ENCODE data around the gene SIM1.
A peak's percentile ranks its signal among the peaks of the same experiment; 100 is the strongest.

SIM1 gene

DNA sequence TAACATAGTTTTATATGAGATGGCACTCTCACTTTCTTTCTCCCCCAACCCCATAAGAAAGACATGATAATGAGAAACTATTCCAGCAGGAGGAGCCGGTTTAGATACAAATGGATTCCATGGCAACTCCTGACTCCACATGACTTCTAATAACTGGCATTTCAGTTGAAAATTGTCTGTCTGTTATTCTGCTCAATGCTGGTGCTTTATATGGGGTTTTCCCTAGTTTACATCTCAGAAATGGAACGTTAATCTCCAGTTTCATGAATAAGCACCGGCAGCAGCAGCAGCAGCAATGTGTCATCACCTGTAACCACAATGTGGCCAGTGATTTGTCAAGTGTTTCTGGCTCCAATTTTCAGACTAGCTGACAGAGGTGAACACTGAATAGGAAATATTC, 8.0 kb upstream of the SIM1 start:
- Histone ChIP-seq H3K4me3 (ENCODE audit: severe bottlenecking) (no peak overlapping the region), H3K27ac (ENCODE audit: poor library complexity, severe bottlenecking) (no peak overlapping the region), H3K4me1 (ENCODE audit: insufficient read depth, poor library complexity, severe bottlenecking) (no peaks in the 10 kb centered on the region), H3K36me3 (ENCODE audit: low read depth) (no peaks in the 10 kb centered on the region), H3K9me3 (ENCODE audit: severe bottlenecking) (no peaks in the 10 kb centered on the region), H3K27me3 (ENCODE audit: insufficient read depth, poor library complexity, severe bottlenecking) (peaks cover 37% of the 10 kb centered on the region)
- TF ChIP-seq, protein P1, sequence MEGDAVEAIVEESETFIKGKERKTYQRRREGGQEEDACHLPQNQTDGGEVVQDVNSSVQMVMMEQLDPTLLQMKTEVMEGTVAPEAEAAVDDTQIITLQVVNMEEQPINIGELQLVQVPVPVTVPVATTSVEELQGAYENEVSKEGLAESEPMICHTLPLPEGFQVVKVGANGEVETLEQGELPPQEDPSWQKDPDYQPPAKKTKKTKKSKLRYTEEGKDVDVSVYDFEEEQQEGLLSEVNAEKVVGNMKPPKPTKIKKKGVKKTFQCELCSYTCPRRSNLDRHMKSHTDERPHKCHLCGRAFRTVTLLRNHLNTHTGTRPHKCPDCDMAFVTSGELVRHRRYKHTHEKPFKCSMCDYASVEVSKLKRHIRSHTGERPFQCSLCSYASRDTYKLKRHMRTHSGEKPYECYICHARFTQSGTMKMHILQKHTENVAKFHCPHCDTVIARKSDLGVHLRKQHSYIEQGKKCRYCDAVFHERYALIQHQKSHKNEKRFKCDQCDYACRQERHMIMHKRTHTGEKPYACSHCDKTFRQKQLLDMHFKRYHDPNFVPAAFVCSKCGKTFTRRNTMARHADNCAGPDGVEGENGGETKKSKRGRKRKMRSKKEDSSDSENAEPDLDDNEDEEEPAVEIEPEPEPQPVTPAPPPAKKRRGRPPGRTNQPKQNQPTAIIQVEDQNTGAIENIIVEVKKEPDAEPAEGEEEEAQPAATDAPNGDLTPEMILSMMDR (IDR thresholded peaks at IDR 0.05; ENCODE audit: poor library complexity, severe bottlenecking) = no peak
- ATAC-seq (ENCODE audit: low read depth) (peak; percentile 81), DNase-seq (ENCODE audit: low spot score) (no peak)

DNA sequence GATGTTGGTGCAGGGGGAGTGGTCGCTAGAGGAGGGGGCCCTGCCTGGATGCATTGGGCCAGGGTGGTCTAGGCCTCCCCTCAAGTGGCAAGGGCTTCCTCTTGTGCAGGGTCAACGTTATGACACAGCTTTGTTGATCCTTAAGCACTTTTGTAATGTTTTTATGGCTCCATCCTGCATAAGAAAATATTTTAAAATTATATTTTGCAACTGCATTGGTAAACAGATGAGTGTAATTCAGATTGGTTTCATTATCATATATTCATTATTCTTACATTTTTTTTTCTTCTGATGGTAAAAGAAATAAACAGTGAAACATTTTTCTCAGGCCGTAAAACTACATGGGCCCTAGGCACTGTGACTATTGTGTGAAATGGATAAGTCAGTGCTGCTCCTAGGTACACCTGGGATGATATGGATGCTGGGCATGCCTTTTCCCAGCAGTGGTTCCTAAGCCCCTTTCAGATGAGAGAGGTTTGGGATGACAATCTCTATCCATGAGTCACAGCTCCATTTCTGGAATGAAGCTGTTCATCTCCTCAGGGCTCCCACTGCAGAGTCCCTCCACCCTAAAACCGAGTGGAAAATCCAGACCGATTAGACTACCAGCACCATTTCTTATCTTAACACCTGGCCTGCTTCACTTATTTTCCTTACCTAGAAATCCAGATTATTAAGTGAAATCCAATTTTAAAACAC, 5.8 kb upstream of the SIM1 start:
- DNase-seq (ENCODE audit: low spot score) = no peak
- Histone ChIP-seq H3K4me3 (ENCODE audit: severe bottlenecking) (no peak overlapping the region), H3K27ac (ENCODE audit: poor library complexity, severe bottlenecking) (no peak overlapping the region), H3K27me3 (ENCODE audit: insufficient read depth, poor library complexity, severe bottlenecking) (peaks cover 58% of the 10 kb centered on the region), H3K4me1 (ENCODE audit: insufficient read depth, poor library complexity, severe bottlenecking) (no peaks in the 10 kb centered on the region), H3K9me3 (ENCODE audit: severe bottlenecking) (no peaks in the 10 kb centered on the region), H3K36me3 (ENCODE audit: low read depth) (no peaks in the 10 kb centered on the region)
- no peak for ATAC-seq (ENCODE audit: low read depth)
- TF ChIP-seq, protein P1 (IDR thresholded peaks at IDR 0.05; ENCODE audit: poor library complexity, severe bottlenecking) = no peak

DNA sequence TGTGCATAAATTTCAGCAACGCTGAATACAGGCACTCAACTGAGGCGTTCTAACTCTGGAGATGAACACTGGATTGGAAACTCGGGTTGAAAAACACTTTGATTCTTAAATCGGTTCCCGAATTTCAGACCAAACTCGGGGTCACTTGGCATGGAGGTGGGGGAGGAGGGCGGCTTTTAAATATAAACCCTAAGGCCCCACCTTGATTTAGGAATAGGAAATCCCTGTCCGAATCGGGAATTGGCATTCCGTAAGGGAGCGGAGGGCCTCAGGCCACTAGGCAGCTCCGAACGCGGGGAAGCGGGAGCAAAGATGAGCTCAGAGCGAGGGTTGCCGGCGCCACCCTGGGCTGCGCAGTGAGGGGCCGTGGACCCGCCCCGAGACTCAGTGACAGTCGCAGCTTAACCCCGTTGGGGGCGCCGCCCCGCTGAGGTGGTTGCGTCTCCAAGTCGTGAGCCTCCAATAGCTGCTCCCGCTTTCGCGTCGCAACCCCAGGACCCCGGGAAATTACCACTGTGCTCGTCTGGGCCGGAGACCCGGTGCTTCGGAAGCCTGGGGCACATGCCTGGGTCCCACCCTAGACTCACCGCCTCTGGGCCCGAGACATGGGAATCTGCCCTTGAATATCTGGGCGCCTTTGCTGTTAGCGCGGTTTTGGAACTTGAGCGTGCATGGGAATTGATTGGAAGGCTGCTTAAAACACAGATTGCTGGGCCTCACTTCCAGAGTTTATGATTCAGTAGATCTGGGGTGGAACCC, 4.6 kb upstream of the SIM1 start:
- Histone ChIP-seq H3K9me3 (ENCODE audit: severe bottlenecking) (no peaks in the 10 kb centered on the region), H3K36me3 (ENCODE audit: low read depth) (no peaks in the 10 kb centered on the region), H3K27ac (ENCODE audit: poor library complexity, severe bottlenecking) (no peak overlapping the region), H3K4me1 (ENCODE audit: insufficient read depth, poor library complexity, severe bottlenecking) (no peaks in the 10 kb centered on the region), H3K4me3 (ENCODE audit: severe bottlenecking) (no peak overlapping the region), H3K27me3 (ENCODE audit: insufficient read depth, poor library complexity, severe bottlenecking) (peaks cover 71% of the 10 kb centered on the region)
- DNase-seq (ENCODE audit: low spot score) (no peak), ATAC-seq (ENCODE audit: low read depth) (no peak)
- TF ChIP-seq, protein P1 (IDR thresholded peaks at IDR 0.05; ENCODE audit: poor library complexity, severe bottlenecking) = no peak

DNA sequence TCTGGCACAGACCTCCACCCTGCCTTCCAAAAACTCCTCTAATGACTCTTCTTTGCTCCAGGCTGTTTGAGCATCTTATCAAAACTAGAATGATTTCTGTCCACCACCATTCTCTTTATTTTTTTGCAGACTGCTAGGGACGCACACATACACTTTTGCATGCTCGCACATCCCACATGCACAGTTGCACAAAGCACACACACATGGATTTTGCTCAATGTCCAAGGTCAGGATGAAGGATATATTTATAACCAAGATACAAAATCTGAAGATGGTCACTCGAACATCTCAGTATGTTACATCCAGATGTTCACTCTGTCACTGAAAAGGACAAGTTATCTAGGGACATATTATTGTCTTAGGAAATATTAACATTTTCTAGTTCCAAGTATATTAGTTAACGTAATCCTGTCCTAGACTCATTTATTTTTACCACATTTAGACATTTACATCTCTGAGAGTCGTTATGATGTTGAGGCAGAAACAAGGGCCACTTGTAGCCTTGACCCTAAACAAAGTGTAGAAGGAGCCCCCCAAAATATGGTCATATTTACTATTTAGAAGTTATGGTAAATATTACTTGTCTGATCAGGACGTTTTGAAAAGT, 3.4 kb upstream of the SIM1 start:
- TF ChIP-seq, protein P1 (IDR thresholded peaks at IDR 0.05; ENCODE audit: poor library complexity, severe bottlenecking) = no peak
- DNase-seq (ENCODE audit: low spot score) = no peak

More for the DNA sequence above, 3.4 kb upstream of the SIM1 start:
- ATAC-seq (ENCODE audit: low read depth) = no peak
- Histone ChIP-seq H3K4me3 (ENCODE audit: severe bottlenecking) (no peak overlapping the region), H3K27ac (ENCODE audit: poor library complexity, severe bottlenecking) (no peak overlapping the region), H3K27me3 (ENCODE audit: insufficient read depth, poor library complexity, severe bottlenecking) (peaks cover 83% of the 10 kb centered on the region), H3K9me3 (ENCODE audit: severe bottlenecking) (no peaks in the 10 kb centered on the region), H3K4me1 (ENCODE audit: insufficient read depth, poor library complexity, severe bottlenecking) (no peaks in the 10 kb centered on the region), H3K36me3 (ENCODE audit: low read depth) (no peaks in the 10 kb centered on the region)

Measured in RWPE2 (cell line).